ENCODE data around the gene TXNDC15.
"Not testable (repeated sequence)": the region's sequence is repeated elsewhere in the genome, so short reads cannot be mapped to it uniquely, and the experiment has no call there.

TXNDC15 gene

DNA sequence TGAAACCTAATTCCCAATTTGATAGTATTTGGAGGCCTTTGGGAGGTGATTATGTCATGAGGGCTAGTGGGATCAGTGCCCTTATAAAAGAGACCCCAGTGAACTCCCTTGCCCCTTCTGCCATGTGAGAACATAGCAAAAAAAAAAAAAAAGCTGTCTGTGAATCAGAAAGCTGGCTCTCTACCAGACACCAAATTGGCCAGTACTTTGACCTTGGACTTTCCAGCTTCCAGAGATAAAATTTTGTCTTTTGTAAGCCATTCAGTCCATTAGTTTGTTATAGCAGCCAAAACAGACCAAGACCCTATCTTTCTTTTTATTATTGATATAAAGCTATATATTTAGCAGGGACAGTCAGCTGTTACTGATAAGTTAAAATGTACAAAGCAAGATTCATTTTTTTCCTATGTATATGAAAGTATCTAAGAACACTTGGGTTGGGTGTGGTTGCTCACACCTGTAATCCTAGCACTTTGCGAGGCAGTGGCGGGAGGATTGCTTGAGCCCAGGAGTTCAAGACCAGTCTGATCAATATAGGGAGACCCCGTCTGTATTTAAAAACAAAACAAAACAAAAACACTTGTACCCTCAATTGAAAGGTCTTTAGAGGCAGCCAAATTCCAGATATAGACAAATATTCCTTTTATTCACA lies 36.5 kb upstream of the TXNDC15 start:
- TF ChIP-seq TOX (CRISPR knock-in tag; IDR thresholded peaks at IDR 0.05; ENCODE audit: borderline replicate concordance): no peak
- no peak for TF ChIP-seq BACH2 (CRISPR knock-in tag; IDR thresholded peaks at IDR 0.05; ENCODE audit: borderline replicate concordance)
- no peak for TF ChIP-seq ZC3H10 (CRISPR knock-in tag; IDR thresholded peaks at IDR 0.05)
- TF ChIP-seq ZNF8 (CRISPR knock-in tag; IDR thresholded peaks at IDR 0.05): no peak
- TF ChIP-seq PPARA (CRISPR knock-in tag; IDR thresholded peaks at IDR 0.05; ENCODE audit: borderline replicate concordance): no peak
- TF ChIP-seq GLIS3 (CRISPR knock-in tag; IDR thresholded peaks at IDR 0.05): no peak
- TF ChIP-seq ZNF565 (CRISPR knock-in tag; conservative IDR thresholded peaks at IDR 0.05; ENCODE audit: low read depth): no peak
- TF ChIP-seq, protein P1, sequence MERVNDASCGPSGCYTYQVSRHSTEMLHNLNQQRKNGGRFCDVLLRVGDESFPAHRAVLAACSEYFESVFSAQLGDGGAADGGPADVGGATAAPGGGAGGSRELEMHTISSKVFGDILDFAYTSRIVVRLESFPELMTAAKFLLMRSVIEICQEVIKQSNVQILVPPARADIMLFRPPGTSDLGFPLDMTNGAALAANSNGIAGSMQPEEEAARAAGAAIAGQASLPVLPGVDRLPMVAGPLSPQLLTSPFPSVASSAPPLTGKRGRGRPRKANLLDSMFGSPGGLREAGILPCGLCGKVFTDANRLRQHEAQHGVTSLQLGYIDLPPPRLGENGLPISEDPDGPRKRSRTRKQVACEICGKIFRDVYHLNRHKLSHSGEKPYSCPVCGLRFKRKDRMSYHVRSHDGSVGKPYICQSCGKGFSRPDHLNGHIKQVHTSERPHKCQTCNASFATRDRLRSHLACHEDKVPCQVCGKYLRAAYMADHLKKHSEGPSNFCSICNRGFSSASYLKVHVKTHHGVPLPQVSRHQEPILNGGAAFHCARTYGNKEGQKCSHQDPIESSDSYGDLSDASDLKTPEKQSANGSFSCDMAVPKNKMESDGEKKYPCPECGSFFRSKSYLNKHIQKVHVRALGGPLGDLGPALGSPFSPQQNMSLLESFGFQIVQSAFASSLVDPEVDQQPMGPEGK (CRISPR knock-in tag; IDR thresholded peaks at IDR 0.05; ENCODE audit: borderline replicate concordance): no peak
- no peak for TF ChIP-seq OSR1 (CRISPR knock-in tag; IDR thresholded peaks at IDR 0.05)
- no peak for TF ChIP-seq ESRRG (CRISPR knock-in tag; IDR thresholded peaks at IDR 0.05)
- no peak for TF ChIP-seq TCF4 (CRISPR knock-in tag; IDR thresholded peaks at IDR 0.05; ENCODE audit: borderline replicate concordance)
- no peak for TF ChIP-seq ZNF70 (CRISPR knock-in tag; IDR thresholded peaks at IDR 0.05)
- no peak for TF ChIP-seq ARNTL (CRISPR knock-in tag; IDR thresholded peaks at IDR 0.05; ENCODE audit: borderline replicate concordance, low read depth)
- TF ChIP-seq, protein P2, sequence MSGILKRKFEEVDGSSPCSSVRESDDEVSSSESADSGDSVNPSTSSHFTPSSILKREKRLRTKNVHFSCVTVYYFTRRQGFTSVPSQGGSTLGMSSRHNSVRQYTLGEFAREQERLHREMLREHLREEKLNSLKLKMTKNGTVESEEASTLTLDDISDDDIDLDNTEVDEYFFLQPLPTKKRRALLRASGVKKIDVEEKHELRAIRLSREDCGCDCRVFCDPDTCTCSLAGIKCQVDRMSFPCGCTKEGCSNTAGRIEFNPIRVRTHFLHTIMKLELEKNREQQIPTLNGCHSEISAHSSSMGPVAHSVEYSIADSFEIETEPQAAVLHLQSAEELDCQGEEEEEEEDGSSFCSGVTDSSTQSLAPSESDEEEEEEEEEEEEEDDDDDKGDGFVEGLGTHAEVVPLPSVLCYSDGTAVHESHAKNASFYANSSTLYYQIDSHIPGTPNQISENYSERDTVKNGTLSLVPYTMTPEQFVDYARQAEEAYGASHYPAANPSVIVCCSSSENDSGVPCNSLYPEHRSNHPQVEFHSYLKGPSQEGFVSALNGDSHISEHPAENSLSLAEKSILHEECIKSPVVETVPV (CRISPR knock-in tag; IDR thresholded peaks at IDR 0.05): no peak
- TF ChIP-seq, protein P3, sequence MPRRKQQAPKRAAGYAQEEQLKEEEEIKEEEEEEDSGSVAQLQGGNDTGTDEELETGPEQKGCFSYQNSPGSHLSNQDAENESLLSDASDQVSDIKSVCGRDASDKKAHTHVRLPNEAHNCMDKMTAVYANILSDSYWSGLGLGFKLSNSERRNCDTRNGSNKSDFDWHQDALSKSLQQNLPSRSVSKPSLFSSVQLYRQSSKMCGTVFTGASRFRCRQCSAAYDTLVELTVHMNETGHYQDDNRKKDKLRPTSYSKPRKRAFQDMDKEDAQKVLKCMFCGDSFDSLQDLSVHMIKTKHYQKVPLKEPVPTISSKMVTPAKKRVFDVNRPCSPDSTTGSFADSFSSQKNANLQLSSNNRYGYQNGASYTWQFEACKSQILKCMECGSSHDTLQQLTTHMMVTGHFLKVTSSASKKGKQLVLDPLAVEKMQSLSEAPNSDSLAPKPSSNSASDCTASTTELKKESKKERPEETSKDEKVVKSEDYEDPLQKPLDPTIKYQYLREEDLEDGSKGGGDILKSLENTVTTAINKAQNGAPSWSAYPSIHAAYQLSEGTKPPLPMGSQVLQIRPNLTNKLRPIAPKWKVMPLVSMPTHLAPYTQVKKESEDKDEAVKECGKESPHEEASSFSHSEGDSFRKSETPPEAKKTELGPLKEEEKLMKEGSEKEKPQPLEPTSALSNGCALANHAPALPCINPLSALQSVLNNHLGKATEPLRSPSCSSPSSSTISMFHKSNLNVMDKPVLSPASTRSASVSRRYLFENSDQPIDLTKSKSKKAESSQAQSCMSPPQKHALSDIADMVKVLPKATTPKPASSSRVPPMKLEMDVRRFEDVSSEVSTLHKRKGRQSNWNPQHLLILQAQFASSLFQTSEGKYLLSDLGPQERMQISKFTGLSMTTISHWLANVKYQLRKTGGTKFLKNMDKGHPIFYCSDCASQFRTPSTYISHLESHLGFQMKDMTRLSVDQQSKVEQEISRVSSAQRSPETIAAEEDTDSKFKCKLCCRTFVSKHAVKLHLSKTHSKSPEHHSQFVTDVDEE (CRISPR knock-in tag; IDR thresholded peaks at IDR 0.05): no peak
- no peak for TF ChIP-seq CSDC2 (CRISPR knock-in tag; IDR thresholded peaks at IDR 0.05)
- no peak for TF ChIP-seq ISL1 (CRISPR knock-in tag; IDR thresholded peaks at IDR 0.05)
- TF ChIP-seq ZFP30 (CRISPR knock-in tag; IDR thresholded peaks at IDR 0.05): no peak
- TF ChIP-seq ZFP3 (CRISPR knock-in tag; IDR thresholded peaks at IDR 0.05): no peak
- ATAC-seq: no peak

DNA sequence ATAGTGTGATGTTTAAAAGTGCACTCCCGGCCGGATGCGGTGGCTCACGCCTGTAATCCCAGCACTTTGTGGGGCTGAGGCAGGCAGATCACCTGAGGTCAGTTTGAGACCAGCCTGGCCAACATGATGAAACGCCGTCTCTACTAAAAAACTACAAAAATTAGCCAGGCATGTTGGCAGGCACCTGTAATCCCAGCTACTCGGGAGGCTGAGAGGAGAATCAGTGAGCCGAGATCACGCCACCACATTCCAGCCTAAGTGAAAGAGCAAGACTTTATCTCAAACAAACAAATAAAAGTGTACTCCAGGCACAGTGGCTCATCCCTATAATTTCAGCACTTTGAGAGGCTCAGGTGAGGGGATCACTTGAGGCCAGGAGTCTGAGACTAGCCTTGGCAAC lies 35.8 kb upstream of the TXNDC15 start:
- not testable (repeated sequence) for ATAC-seq

DNA sequence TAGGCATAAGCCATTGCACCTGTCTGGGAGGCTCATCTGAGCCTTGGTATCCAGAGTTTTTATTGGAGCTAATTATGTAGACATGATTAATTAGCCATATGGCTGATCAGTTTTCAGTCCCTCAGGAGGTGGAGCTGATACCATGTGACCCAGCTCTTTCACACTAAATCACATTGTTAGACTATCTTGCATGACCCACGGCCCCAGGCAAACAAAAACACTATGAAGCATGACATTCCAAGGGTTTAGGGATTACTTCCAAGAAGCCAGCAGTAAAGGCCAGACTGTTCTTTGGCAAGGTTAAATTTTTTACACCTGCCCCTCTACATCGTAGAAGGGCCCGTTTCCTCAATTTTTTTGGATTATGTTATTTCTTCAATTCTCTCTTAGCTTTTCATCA lies 33.4 kb upstream of the TXNDC15 start:
- no peak for ATAC-seq
- TF ChIP-seq BACH2 (CRISPR knock-in tag; IDR thresholded peaks at IDR 0.05; ENCODE audit: borderline replicate concordance): no peak
- TF ChIP-seq ZNF8 (CRISPR knock-in tag; IDR thresholded peaks at IDR 0.05): no peak
- TF ChIP-seq CSDC2 (CRISPR knock-in tag; IDR thresholded peaks at IDR 0.05): no peak
- TF ChIP-seq TOX (CRISPR knock-in tag; IDR thresholded peaks at IDR 0.05; ENCODE audit: borderline replicate concordance): no peak
- no peak for TF ChIP-seq ISL1 (CRISPR knock-in tag; IDR thresholded peaks at IDR 0.05)
- no peak for TF ChIP-seq ARNTL (CRISPR knock-in tag; IDR thresholded peaks at IDR 0.05; ENCODE audit: borderline replicate concordance, low read depth)
- TF ChIP-seq, protein P1 (CRISPR knock-in tag; IDR thresholded peaks at IDR 0.05; ENCODE audit: borderline replicate concordance): no peak
- TF ChIP-seq, protein P3 (CRISPR knock-in tag; IDR thresholded peaks at IDR 0.05): no peak
- no peak for TF ChIP-seq PPARA (CRISPR knock-in tag; IDR thresholded peaks at IDR 0.05; ENCODE audit: borderline replicate concordance)
- no peak for TF ChIP-seq SNAI2 (CRISPR knock-in tag; IDR thresholded peaks at IDR 0.05)
- TF ChIP-seq OSR1 (CRISPR knock-in tag; IDR thresholded peaks at IDR 0.05): no peak
- no peak for TF ChIP-seq ZNF70 (CRISPR knock-in tag; IDR thresholded peaks at IDR 0.05)
- TF ChIP-seq ZNF565 (CRISPR knock-in tag; conservative IDR thresholded peaks at IDR 0.05; ENCODE audit: low read depth): no peak
- TF ChIP-seq ZC3H10 (CRISPR knock-in tag; IDR thresholded peaks at IDR 0.05): no peak
- TF ChIP-seq, protein P4, sequence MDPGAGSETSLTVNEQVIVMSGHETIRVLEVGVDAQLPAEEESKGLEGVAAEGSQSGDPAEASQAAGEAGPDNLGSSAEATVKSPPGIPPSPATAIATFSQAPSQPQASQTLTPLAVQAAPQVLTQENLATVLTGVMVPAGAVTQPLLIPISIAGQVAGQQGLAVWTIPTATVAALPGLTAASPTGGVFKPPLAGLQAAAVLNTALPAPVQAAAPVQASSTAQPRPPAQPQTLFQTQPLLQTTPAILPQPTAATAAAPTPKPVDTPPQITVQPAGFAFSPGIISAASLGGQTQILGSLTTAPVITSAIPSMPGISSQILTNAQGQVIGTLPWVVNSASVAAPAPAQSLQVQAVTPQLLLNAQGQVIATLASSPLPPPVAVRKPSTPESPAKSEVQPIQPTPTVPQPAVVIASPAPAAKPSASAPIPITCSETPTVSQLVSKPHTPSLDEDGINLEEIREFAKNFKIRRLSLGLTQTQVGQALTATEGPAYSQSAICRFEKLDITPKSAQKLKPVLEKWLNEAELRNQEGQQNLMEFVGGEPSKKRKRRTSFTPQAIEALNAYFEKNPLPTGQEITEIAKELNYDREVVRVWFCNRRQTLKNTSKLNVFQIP (CRISPR knock-in tag; IDR thresholded peaks at IDR 0.05; ENCODE audit: borderline replicate concordance, low read depth): no peak
- no peak for TF ChIP-seq ZFP3 (CRISPR knock-in tag; IDR thresholded peaks at IDR 0.05)
- no peak for TF ChIP-seq TCF4 (CRISPR knock-in tag; IDR thresholded peaks at IDR 0.05; ENCODE audit: borderline replicate concordance)
- TF ChIP-seq, protein P5, sequence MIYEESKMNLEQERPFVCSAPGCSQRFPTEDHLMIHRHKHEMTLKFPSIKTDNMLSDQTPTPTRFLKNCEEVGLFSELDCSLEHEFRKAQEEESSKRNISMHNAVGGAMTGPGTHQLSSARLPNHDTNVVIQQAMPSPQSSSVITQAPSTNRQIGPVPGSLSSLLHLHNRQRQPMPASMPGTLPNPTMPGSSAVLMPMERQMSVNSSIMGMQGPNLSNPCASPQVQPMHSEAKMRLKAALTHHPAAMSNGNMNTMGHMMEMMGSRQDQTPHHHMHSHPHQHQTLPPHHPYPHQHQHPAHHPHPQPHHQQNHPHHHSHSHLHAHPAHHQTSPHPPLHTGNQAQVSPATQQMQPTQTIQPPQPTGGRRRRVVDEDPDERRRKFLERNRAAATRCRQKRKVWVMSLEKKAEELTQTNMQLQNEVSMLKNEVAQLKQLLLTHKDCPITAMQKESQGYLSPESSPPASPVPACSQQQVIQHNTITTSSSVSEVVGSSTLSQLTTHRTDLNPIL (CRISPR knock-in tag; IDR thresholded peaks at IDR 0.05; ENCODE audit: low read depth): no peak
- TF ChIP-seq GLIS3 (CRISPR knock-in tag; IDR thresholded peaks at IDR 0.05): no peak
- no peak for TF ChIP-seq ZFP30 (CRISPR knock-in tag; IDR thresholded peaks at IDR 0.05)
